GM18517 (cell line): Measurements from ENCODE around the gene RNF213.

Experiments
- ATAC-seq: cut with Tn5 transposase; IDR thresholded peaks from one replicate; pipeline ENCODE4 v1.9.1; 2021; ENCODE audit warnings: mild to moderate bottlenecking, moderate library complexity; ENCODE audit not compliant: unreplicated experiment

RNF213 gene

DNA sequence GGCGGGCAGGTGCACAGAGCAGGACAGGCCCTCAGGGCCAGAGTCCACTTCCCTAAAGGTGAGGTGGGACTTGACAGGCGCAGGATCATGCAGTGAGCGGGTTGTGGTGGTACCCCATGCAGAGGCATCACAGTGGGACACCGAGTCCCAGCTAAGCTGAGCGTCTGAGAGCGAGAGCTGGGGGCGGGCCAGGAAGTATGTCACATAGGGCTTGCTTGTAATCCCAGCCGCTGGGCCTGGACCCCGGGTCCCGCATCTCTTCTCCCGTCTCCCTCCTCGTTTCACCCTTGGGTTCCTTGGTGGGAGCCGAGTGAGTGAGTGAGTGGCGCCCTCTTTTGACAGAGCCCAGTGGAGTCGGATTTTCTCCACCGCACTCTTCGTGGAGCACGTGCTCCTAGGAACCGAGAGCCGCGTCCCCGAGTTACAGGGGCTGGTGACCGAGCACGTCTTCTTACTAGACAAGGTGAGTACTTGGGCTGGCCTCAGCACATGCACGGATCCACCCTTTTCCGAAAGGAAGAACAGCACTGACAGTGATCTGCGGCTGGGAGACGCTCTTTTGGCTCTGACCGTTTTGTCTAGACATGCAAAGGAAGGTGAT lies 103.5 kb downstream of the RNF213 start:
- ATAC-seq, result no peak

DNA sequence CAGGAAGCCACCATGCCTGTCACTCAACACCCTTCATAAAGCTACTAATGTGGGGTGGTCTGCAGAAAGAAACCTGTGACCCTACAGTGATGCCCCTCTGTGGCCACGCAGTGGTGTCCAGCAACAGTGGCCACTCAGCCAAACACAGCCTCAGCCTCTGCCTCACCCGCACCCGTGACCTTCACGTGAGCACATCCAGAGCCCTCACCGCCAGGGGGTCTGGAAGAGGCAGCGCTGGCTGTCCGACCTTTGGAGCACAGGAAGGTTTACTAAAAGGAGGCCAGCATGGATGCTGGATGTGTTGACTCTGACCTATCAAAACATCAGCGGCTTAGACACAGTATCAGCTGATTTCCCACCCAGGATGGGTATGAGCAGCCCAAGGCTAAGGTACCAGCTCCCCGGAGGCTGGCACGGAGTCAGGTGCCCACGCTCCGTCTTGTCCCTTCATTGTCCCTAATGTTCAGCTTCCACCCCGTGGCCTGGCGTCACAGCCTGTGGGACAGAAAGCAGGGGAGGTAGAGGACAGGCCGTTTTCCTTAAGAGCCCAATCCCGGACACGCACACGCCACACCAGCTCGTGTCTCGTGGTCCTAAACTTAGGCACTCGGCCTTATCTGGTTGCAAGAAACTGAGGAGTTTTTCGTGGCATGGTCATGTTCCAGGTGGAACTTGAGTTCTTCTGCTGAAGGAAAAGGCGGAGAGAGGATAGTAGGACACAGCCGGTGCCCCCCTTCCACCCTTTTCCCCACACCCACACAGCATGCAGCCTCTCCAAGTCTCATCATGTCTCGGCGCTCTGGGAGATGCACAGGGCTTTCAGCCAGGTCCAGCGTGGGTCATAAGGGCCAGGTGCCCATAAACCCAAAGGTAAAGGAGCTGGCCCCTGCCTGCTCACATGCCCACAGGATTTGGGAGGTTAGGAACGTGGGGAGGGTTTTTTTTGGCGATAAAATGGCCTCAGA lies 104.6 kb downstream of the RNF213 start:
- no peak for ATAC-seq

DNA sequence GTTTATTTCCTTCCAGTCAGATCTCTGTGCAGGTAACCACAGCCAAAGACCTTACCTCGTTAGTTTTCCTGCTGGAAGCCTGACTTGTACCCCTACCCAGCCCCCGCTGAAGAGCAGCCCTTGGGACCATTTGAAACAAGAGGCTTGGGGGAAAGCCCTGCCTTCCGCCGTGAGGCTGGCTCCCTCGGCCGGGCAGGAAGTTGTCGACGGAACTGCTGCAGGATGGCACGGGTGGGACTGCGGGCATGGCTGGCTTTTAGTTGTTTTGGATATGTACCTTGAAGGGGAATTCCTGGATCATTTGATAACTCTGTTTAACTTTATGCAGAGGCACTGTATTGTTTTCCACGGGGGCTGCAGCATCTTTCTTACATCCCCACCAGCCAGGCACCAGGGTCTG lies 105.3 kb downstream of the RNF213 start:
- no peak for ATAC-seq

DNA sequence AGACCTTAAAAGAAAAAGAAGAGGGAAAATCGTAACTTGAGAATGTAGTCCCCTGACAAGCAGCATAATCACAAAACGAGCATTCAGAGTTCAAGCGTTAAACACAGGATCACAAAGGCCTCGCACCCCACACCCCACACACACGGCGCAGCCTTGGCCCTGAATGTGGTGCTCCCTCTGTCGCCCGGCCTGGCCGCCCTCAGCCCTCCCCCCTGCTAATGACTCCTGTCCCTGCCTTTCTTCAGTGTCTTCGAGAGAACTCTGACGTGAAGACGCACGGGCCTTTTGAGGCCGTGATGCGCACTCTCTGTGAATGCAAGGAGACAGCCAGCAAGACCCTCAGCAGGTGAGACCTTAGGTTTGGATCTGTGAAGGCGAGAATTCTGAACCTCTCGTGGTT lies 106.9 kb downstream of the RNF213 start:
- ATAC-seq, result no peak

DNA sequence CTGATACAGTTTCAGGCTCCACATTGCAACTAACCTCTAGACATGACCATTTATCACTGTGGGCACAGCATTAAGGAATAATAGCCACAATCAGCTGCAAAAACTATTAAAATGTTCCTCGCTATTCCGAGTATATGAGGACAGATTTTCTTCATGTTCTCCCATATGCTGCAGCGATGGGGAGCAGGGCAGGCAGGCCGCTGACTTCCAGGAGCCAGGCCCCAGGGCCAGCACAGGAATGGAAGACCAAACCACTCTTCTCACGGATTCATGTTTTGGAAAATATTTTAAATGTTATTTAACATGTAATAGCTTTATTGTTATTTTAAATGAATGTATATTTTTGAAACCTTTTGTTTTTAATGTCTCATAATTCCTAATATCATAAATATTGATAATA lies 110.5 kb downstream of the RNF213 start:
- no peak for ATAC-seq

DNA sequence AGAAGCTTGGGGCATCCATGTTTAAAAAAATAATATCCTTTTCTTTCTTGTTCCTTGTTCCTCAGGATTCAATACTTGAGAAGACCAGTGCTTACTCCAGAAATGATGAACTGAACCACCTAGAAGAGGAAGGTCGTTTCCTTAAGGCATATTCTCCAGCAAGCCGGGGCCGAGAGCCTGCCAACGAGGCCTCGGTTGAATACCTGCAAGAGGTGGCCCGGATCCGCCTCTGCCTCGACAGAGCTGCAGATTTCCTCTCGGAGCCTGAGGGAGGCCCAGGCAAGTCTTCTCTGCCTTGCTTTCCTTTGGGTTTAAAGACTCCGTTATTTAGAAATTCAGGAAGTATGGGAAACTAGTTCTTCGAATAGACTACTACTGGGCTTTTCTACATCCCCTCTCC lies 111.8 kb downstream of the RNF213 start:
- no peak for ATAC-seq

DNA sequence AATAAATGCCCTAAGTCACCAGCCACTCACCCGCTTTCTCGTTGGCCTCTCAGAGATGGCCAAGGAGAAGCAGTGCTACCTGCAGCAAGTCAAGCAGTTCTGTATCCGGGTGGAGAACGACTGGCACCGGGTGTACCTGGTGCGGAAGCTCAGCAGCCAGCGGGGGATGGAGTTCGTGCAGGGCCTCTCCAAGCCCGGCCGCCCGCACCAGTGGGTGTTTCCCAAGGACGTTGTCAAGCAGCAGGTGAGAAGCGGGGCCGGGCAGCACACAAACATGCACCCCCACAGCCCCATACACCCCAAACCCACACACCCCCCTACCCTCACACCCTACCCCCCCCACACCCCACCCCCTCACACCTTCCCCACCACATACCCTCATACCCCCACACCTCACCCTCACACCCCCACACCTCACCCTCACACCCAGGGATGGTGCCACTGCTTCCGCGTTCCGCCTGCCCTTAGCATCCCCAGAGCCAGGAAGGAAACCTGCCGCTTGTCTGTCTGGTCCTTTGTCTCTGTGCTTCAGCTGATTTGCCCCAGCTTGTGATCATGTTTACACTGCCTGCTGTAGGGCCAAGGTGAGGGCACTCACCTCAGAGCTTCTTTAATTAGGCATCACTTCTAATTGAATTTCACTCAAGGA lies 112.4 kb downstream of the RNF213 start:
- no peak for ATAC-seq

DNA sequence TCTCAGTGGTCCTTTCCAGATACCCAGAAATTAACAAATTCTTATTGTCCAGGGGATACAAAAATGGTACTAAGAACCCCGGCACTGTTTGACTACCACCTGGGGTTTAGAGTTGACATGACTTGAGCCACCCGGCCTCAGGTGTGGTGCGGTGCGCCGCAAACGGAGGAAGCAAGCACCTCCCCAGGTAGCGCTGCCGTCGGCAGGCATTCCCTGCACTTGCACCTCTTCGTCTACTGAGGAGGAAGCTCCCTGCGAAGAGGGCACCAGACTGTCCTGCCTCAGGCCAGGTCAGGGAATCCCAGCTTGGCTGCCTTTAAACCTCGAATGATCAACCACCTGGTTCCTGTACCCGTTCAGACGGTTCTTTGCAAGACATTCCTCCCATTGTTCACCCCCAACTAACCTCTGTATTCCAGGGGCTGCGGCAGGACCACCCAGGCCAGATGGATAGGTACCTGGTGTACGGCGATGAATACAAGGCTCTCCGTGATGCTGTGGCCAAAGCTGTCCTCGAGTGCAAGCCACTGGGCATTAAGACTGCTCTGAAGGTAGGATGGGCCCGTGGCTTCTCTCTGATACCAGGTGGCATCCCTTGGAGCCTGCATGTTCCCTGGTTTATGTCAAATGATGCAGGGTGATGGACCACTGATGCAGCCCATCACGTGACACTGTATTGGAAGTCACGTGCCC lies 113.5 kb downstream of the RNF213 start:
- no peak for ATAC-seq

DNA sequence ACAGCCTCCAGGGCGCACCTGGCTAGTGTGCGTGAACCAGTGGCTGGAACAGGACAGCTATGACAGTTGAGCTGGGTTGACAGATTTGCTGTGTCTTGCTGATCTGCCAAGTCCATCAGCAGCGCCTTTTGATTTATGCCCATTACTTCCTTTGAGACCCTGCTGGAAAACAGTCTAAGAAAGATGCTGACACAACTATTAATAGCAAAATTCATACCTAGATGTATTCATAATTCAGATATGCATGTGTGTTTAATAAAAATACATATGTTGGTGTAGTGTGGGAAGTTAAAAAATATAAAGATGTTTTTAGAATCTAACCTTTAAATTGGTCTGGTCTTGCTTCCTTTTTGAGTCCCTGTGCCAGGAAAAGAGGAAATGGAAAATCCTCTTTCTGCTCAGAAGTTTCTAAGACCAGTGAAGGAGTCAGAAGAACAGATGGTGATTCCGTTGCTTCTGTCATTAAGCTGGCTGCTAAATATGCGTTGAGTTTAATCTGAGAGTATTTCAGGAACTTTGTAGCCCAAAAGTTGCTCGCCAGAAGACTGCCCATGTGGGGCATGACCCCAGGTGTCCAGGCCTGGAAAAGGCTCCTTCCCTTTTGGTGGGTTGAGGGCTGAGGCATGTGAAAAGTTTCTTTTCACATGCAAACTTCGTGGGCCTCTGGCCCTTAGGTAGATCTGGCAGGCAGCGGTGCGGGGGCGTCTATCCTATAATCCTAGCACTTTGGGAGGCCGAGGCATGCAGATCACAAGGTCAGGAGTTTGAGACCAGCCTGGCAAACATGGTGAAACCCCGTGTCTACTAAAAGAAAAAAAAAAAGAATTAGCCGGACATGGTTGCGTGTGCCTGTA lies 114.3 kb downstream of the RNF213 start:
- no peak for ATAC-seq

DNA sequence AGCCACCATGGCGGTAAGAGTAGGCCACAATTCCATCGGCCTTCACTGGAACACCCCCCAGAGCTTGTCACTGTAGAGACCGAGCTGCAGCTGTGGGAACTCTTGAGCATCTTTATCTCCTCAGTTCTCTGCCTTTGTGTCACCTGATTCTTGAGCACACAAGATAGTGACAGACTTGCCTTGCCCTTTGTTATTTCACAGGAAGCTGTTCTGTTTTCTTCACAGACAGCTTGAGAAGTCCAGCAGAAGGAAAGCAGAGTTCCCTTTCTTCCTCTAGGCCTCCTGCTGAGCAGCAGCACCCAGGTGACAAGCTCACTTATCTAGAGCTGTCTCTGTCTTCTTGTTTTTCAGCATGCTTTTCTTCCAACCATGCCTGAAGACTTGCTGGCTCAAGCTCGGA lies 115.9 kb downstream of the RNF213 start:
- no peak for ATAC-seq

DNA sequence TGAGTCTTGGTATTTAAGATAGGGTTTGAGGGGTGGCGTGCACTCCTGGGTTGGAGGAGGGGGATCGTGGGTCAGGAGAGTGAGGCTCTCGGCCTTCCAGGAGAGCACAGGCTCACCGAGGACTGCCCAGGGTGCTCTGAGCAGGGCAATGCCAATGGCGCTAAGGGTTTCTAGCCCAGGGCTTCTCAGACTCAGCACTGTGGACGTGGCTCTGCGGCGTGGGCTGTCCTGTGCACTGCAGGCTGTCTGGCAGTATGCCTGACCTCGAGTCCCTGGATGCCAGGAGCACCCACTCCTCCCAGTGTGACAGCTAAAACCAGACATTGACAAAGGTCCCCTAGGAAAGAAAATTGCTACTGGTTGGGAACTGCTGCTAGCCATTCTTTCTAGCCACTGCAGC lies 117.1 kb downstream of the RNF213 start:
- ATAC-seq, result no peak

DNA sequence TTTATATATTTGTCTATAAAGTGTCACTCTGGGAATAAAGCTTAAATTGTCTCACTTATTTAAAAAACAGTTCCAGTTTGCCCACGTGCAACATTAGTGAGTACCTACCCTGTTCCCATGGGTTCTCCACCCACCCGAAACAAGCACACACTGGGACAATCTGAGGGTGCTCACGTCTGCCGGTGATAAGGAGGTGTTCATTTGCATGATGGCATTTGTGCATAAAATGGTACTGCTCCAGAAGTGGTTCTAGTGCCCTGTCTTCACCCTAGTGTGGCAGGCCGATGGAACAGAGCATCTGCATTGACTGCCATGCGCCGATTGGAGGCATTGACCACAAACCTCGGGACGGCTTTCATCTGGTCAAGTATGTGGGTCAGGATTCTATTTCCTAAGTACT lies 118.7 kb downstream of the RNF213 start:
- no peak for ATAC-seq

DNA sequence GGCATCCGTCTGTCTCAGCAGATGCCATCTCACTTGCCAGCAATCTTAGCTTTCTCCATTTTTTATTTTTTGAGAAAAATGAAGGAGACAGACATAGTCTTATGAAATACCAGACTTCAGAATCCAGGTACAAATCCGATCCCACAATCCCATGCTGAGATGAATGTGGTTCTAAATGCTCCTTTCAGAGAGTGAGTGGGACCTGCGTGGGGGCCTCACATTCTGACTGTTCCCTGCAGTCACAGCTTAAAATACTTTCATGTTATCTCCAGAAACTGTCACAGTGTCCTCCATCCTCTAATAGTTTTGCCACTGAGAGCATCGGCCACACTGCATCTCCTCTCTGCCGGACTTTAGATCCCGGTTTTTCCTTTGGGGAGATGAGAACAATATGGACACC lies 119.4 kb downstream of the RNF213 start:
- ATAC-seq, result no peak

DNA sequence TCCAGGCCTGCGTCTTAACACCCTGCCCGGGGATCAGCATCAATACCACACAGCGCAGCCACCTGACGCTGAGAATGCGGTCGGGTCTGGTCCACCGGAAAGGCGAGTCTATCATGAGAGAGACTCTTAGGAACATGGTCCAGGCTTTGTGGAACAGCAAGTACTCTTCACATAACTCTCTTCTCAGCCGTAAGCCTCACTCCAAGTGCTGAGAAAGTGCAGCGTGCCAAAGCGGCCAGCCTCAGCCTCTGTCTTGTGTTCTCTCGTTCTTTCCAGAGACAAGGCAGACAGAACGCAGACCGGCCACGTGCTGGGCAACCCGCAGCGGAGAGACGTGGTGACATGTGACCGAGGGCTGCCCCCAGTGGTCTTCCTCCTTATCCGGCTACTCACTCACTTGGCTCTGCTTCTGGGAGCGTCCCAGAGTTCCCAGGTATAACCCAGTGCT lies 119.9 kb downstream of the RNF213 start:
- no peak for ATAC-seq

DNA sequence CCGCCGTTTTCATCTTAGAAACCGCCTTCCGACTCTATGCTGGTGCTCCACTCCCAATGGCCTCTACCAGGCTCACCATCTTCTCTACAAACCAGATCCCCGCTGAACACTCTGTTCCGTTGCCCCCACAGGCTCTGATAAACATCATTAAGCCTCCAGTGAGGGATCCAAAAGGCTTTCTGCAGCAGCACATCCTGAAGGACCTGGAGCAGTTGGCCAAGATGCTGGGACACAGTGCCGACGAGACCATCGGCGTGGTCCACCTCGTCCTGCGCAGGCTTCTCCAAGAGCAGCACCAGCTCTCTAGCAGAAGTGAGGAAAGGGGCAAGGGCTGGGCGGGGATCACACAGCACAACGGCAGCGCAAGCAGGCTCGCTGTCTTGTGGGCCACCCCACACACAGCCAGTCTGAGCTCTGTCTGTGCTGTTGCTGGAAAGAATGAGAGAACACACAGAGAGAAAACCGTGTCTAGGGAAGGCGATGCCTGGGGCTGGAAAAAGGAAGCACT lies 120.8 kb downstream of the RNF213 start:
- no peak for ATAC-seq

DNA sequence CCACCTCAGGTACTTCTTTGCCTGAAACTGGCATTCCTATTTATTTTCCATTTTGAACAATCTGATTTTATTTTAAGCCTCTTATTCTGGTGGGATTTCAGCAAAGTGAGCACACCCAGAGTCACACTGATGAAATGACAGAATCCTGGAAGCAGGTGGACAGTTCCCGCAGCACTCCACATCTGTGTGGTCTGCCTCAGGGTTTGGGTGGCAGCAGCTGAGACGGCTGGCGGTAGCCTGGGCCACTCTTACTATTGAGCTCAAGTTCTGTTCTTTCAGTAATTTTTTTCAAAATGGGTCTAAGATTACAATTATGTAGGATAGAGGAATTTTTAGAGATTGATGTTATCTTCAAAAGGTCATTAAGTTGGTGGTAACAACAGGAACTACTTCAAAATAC lies 121.8 kb downstream of the RNF213 start:
- ATAC-seq, result no peak

DNA sequence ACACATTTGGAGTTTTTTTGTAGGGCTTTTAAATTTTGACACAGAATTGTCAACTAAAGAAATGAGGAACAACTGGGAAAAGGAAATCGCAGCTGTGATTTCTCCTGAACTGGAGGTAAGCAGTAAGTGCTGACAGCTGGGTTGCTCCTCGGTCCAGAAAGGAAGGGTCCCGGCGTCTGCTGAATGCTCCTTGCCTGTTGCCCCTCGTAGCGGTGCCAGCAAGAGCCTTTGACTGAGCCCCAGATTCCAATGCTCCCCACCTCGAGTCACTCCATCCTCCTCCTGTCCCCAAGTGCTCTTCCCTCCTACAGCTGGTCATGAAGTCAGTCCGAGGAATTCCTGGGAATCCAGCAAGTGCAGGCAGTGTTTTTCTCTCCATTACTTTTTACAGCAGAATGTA lies 122.3 kb downstream of the RNF213 start:
- ATAC-seq, result no peak

DNA sequence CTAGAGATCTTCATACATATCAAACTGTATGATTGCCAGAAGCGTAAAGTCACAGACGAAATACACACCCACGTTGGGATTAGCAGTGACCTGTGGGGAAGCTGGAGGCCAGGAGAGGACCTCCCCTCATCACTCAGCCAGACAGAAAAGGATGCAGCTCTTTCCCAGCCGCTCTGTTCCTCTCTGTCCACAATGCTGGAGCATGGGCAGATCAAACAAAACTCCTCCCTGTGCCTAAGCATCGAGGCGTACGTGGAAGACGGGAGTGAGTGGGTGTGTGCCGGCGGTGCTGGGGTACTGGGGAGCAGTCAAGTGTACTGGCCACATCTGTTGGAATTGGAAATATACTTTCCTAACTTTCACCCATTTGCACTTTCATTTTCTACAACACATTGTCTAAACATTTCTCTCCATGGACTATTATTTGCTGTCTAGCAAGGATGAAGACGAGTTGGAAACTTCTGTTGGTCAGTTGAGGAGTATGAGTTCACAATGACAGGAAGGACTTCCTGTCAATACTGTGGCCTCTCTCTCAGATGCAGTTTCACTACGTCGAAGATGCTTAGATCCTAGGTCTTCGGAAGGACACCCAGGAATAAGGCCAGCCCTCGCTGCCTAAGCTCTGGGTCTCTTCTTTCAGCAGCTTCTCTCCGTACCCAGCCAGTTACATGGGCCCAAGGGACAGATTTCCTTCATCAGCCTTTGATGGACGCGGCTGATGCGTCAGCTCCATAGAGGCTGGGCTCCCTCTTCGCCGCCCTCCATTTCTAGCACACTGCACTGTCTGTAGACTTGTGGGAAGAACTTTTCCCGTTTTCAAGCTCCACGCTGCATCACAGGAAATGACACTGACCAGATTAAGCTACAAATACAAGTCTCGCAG lies 123.7 kb downstream of the RNF213 start:
- ATAC-seq, result no peak

DNA sequence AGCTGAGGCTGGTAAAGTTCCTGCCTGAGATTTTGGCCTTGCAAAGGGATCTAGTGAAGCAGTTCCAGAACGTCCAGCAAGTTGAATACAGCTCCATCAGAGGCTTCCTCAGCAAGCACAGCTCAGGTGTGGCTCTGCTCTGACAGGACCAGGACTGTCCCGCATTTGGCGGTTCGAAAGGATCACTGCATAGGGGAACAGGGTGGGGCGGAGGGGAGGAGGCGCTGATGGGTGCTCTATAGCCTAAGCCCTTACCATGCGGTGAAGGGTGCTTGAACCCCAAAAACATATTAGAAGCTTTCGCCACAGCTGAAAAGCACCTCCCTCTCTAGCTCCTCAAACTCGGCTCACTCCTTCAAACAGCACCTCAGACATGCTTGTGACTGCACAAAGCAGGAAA lies 124.4 kb downstream of the RNF213 start:
- no peak for ATAC-seq
